ENCODE results near the gene BLTP3B.
"Not testable (repeated sequence)": the region's sequence is repeated elsewhere in the genome, so short reads cannot be mapped to it uniquely, and the experiment has no call there.

The BLTP3B gene

GRCh38 chr12:100184549-100185145 is 42.0 kb upstream of the BLTP3B start:
- Histone ChIP-seq H3K9ac (ENCODE audit: insufficient read length) (no peak overlapping the region), H3K9me3 (ENCODE audit: low read depth, low read length) (no peaks in the 10 kb centered on the region), H3K4me3 (no peak overlapping the region), H3K27ac (no peak overlapping the region), H3K36me3 (ENCODE audit: insufficient read depth, low read length) (no peaks in the 10 kb centered on the region)
- TF ChIP-seq FOXP2 (optimal IDR thresholded peaks at IDR 0.05; ENCODE audit: control extremely low read depth, extremely low read length, insufficient read depth) (no peak), POLR2AphosphoS5 (IDR thresholded peaks at IDR 0.05; ENCODE audit: borderline replicate concordance, low read depth, low read length) (no peak), EZH2 (IDR thresholded peaks at IDR 0.05) (no peak)
- DNase-seq (ENCODE audit: low read depth, low spot score), result no peak

- TF ChIP-seq POLR2AphosphoS5 (IDR thresholded peaks at IDR 0.05; ENCODE audit: borderline replicate concordance, low read depth, low read length) (no peak), EZH2 (IDR thresholded peaks at IDR 0.05) (no peak), FOXP2 (optimal IDR thresholded peaks at IDR 0.05; ENCODE audit: control extremely low read depth, extremely low read length, insufficient read depth) (no peak)
- DNase-seq (ENCODE audit: low read depth, low spot score), result no peak
- Histone ChIP-seq H3K9ac (ENCODE audit: insufficient read length) (no peak overlapping the region), H3K9me3 (ENCODE audit: low read depth, low read length) (no peaks in the 10 kb centered on the region), H3K27ac (no peak overlapping the region), H3K4me3 (no peak overlapping the region), H3K36me3 (ENCODE audit: insufficient read depth, low read length) (no peaks in the 10 kb centered on the region)
Observed at GRCh38 chr12:100179252-100179651, 36.6 kb upstream of the BLTP3B start.

GRCh38 chr12:100176493-100176892 is 33.8 kb upstream of the BLTP3B start:
- not testable (repeated sequence) for H3K27ac ChIP-seq; H3K9me3 ChIP-seq (ENCODE audit: low read depth, low read length); H3K4me3 ChIP-seq; H3K9ac ChIP-seq (ENCODE audit: insufficient read length); H3K36me3 ChIP-seq (ENCODE audit: insufficient read depth, low read length); DNase-seq (ENCODE audit: low read depth, low spot score)

- H3K36me3 ChIP-seq (ENCODE audit: insufficient read depth, low read length), result no peaks in the 10 kb centered on the region
- H3K4me3 ChIP-seq, result no peak overlapping the region
- H3K27ac ChIP-seq, result no peak overlapping the region
- no peak for DNase-seq (ENCODE audit: low read depth, low spot score)
- H3K9ac ChIP-seq (ENCODE audit: insufficient read length), result no peak overlapping the region
- H3K9me3 ChIP-seq (ENCODE audit: low read depth, low read length), result no peaks in the 10 kb centered on the region
- no peak for TF ChIP-seq POLR2AphosphoS5 (IDR thresholded peaks at IDR 0.05; ENCODE audit: borderline replicate concordance, low read depth, low read length)
- TF ChIP-seq FOXP2 (optimal IDR thresholded peaks at IDR 0.05; ENCODE audit: control extremely low read depth, extremely low read length, insufficient read depth), result no peak
- no peak for TF ChIP-seq EZH2 (IDR thresholded peaks at IDR 0.05)
Observed at GRCh38 chr12:100174495-100174894, 31.8 kb upstream of the BLTP3B start.

- H3K36me3 ChIP-seq (ENCODE audit: insufficient read depth, low read length), result no peaks in the 10 kb centered on the region
- H3K9me3 ChIP-seq (ENCODE audit: low read depth, low read length), result no peaks in the 10 kb centered on the region
- no peak overlapping the region for H3K27ac ChIP-seq
- no peak for DNase-seq (ENCODE audit: low read depth, low spot score)
- H3K9ac ChIP-seq (ENCODE audit: insufficient read length), result no peak overlapping the region
- no peak overlapping the region for H3K4me3 ChIP-seq
- no peak for TF ChIP-seq FOXP2 (optimal IDR thresholded peaks at IDR 0.05; ENCODE audit: control extremely low read depth, extremely low read length, insufficient read depth)
- no peak for TF ChIP-seq POLR2AphosphoS5 (IDR thresholded peaks at IDR 0.05; ENCODE audit: borderline replicate concordance, low read depth, low read length)
- no peak for TF ChIP-seq EZH2 (IDR thresholded peaks at IDR 0.05)
Observed at GRCh38 chr12:100173111-100173510, 30.4 kb upstream of the BLTP3B start.

DNA sequence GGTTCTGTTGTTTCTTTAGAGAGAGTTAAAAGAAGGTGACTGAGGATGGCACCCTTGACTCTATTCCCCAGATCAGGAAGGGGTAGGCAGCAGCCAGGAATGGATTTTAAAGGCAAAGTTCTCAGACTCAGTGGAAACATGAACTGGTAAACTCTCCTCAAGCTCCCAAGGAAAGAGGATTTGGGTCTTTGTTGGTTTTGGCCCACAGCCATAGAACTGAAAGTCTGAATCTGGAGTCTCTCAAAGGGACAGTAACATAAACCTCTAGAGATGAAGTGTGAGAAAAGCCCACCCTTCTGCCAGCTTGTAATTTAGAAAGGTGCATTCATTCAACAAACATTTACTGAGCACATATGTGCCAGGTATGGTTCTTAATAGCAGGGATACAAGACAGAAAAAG is 28.6 kb upstream of the BLTP3B start:
- no peaks in the 10 kb centered on the region for H3K36me3 ChIP-seq (ENCODE audit: insufficient read depth, low read length)
- H3K9me3 ChIP-seq (ENCODE audit: low read depth, low read length), result no peaks in the 10 kb centered on the region
- no peak for DNase-seq (ENCODE audit: low read depth, low spot score)
- no peak overlapping the region for H3K27ac ChIP-seq
- no peak overlapping the region for H3K9ac ChIP-seq (ENCODE audit: insufficient read length)
- H3K4me3 ChIP-seq, result no peak overlapping the region
- TF ChIP-seq FOXP2 (optimal IDR thresholded peaks at IDR 0.05; ENCODE audit: control extremely low read depth, extremely low read length, insufficient read depth) (no peak), POLR2AphosphoS5 (IDR thresholded peaks at IDR 0.05; ENCODE audit: borderline replicate concordance, low read depth, low read length) (no peak), EZH2 (IDR thresholded peaks at IDR 0.05) (no peak)

- Histone ChIP-seq H3K27ac (no peak overlapping the region), H3K9ac (ENCODE audit: insufficient read length) (no peak overlapping the region), H3K36me3 (ENCODE audit: insufficient read depth, low read length) (no peaks in the 10 kb centered on the region), H3K9me3 (ENCODE audit: low read depth, low read length) (no peaks in the 10 kb centered on the region), H3K4me3 (no peak overlapping the region)
- no peak for DNase-seq (ENCODE audit: low read depth, low spot score)
- no peak for TF ChIP-seq POLR2AphosphoS5 (IDR thresholded peaks at IDR 0.05; ENCODE audit: borderline replicate concordance, low read depth, low read length)
- TF ChIP-seq EZH2 (IDR thresholded peaks at IDR 0.05), result no peak
- no peak for TF ChIP-seq FOXP2 (optimal IDR thresholded peaks at IDR 0.05; ENCODE audit: control extremely low read depth, extremely low read length, insufficient read depth)
Observed at GRCh38 chr12:100170313-100170858, 27.7 kb upstream of the BLTP3B start.

DNA sequence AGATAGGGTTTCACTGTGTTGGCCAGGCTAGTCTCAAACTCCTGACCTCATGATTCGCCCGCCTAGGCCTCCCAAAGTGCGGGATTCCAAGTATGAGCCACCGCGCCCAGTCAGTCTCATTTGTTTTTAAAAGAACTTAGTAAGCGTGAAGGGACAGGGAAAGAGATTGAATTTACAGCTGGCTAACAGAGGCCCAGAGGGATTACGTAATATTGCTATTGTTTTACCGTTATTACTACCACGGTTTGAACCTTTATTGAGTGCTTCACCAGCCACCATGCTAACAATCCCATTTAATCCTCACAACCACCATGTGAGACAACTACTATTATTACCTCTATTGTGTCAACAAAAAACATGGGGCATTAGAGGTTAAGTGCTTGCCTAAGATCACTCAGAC is 26.7 kb upstream of the BLTP3B start:
- Histone ChIP-seq H3K27ac (no peak overlapping the region), H3K36me3 (ENCODE audit: insufficient read depth, low read length) (no peaks in the 10 kb centered on the region), H3K9ac (ENCODE audit: insufficient read length) (no peak overlapping the region), H3K9me3 (ENCODE audit: low read depth, low read length) (no peaks in the 10 kb centered on the region), H3K4me3 (no peak overlapping the region)
- no peak for DNase-seq (ENCODE audit: low read depth, low spot score)
- TF ChIP-seq POLR2AphosphoS5 (IDR thresholded peaks at IDR 0.05; ENCODE audit: borderline replicate concordance, low read depth, low read length) (no peak), EZH2 (IDR thresholded peaks at IDR 0.05) (no peak), FOXP2 (optimal IDR thresholded peaks at IDR 0.05; ENCODE audit: control extremely low read depth, extremely low read length, insufficient read depth) (no peak)

GRCh38 chr12:100168562-100168961 is 25.9 kb upstream of the BLTP3B start:
- H3K9me3 ChIP-seq (ENCODE audit: low read depth, low read length), result no peaks in the 10 kb centered on the region
- no peak overlapping the region for H3K9ac ChIP-seq (ENCODE audit: insufficient read length)
- no peaks in the 10 kb centered on the region for H3K36me3 ChIP-seq (ENCODE audit: insufficient read depth, low read length)
- no peak for DNase-seq (ENCODE audit: low read depth, low spot score)
- no peak overlapping the region for H3K4me3 ChIP-seq
- no peak for TF ChIP-seq FOXP2 (optimal IDR thresholded peaks at IDR 0.05; ENCODE audit: control extremely low read depth, extremely low read length, insufficient read depth)
- TF ChIP-seq EZH2 (IDR thresholded peaks at IDR 0.05), result no peak
- TF ChIP-seq POLR2AphosphoS5 (IDR thresholded peaks at IDR 0.05; ENCODE audit: borderline replicate concordance, low read depth, low read length), result no peak
- no peak overlapping the region for H3K27ac ChIP-seq

Data from SK-N-MC (cell line).